Esophagus muscularis mucosa (tissue), 4 donors: ENCODE data around the gene TBCE. TPM values are rescaled to one million over a fixed set of nuclear protein-coding genes. Genes with fewer than 3 reads are reported as not detected.

Source experiments
- DNase-seq: peaks from one replicate; pipeline ENCODE4 v3.0.0-alpha.2; 2017; ENCODE audit errors: extremely low spot score
- H3K27ac ChIP-seq, 4 donors: fragments of 200-600 bp; sonication (generic); replicated peaks in 1 of 4; 1 replicate in 3 of 4; 2 replicates in 1 of 4; pipeline ENCODE4 v1.5.1; 2016 to 2019; ENCODE audit warnings: mild to moderate bottlenecking in 1 of 4
- H3K27me3 ChIP-seq, 4 donors: fragments of 200-600 bp; sonication (generic); one replicate each; pipeline versions ENCODE4 v1.5.1 to v1.6.0; 2016 to 2019
- H3K36me3 ChIP-seq, 4 donors: fragments of 200-600 bp; sonication (generic); one replicate each; pipeline ENCODE4 v1.5.1; 2016 to 2019
- H3K4me1 ChIP-seq, 4 donors: fragments of 200-600 bp; sonication (generic); one replicate each; pipeline ENCODE4 v1.5.1; 2016 to 2019
- H3K4me3 ChIP-seq, 4 donors: fragments of 200-600 bp; sonication (generic); 1 replicate in 2 of 4; 2 replicates in 2 of 4; pipeline ENCODE4 v1.5.1; 2016 to 2019; ENCODE audit warnings: mild to moderate bottlenecking in 4 of 4, moderate library complexity in 1 of 4
- H3K9me3 ChIP-seq, 4 donors: fragments of 200-600 bp; sonication (generic); 1 replicate in 3 of 4; 2 replicates in 1 of 4; pipeline ENCODE4 v1.5.1; 2016 to 2019
- CTCF ChIP-seq, 3 experiments: fragments of 200-600 bp in 2 of 3; fragments of 450-650 bp in 1 of 3; sonication (generic) in 2 of 3; IDR thresholded peaks; one replicate each; pipeline ENCODE4 v1.5.1; 2017 to 2019; ENCODE audit warnings: antibody characterized with exemption in 3 of 3, mild to moderate bottlenecking in 2 of 3, moderate library complexity in 1 of 3
- EP300 ChIP-seq: sonication (generic); formaldehyde crosslinking; IDR thresholded peaks from one replicate; pipeline ENCODE4 v1.6.1; 2017; ENCODE audit warnings: antibody characterized with exemption
- POLR2A ChIP-seq: fragments of 450-650 bp; IDR thresholded peaks from one replicate; pipeline ENCODE4 v1.6.1; 2017; ENCODE audit warnings: antibody characterized with exemption, moderate library complexity, mild to moderate bottlenecking, low read depth
- POLR2AphosphoS5 ChIP-seq, 2 donors: sonication (generic); formaldehyde crosslinking; IDR thresholded peaks; one replicate each; pipeline ENCODE4 v1.6.1; 2017; ENCODE audit warnings: antibody characterized with exemption in 2 of 2
- WGBS: methylation state at CpG from one replicate; pipeline ENCODE4 v1.1.5; 2018; 5-methylcytosine and 5-hydroxymethylcytosine counted together
- intact Hi-C: fragments of 100-400 bp; cut with DNase I; formaldehyde crosslinking; loops from one replicate; pipeline ENCODE4 v1.15.1; 2023
- total RNA-seq, 4 donors: library from RNA; depleted of rRNA; stranded (reverse); fragments of >200 nt; gene quantifications; one replicate each; pipeline versions ENCODE4 v1.1.0 to v1.2.1, GENCODE V29; 2016

The TBCE gene
- total RNA-seq, 4 donors from 2014 or later, result 10.6 to 21.6 (median 15.3) TPM

GRCh38 chr1:235416662-235417049, 49.4 kb downstream of the TBCE start:
- no peak overlapping the region for H3K27ac ChIP-seq
- H3K4me3 ChIP-seq, result no peak overlapping the region
- H3K36me3 ChIP-seq, result peaks cover 0 to 10% (median 5%) of the 10 kb centered on the region in 4 donors
- peaks cover 0 to 7% (median 5%) of the 10 kb centered on the region in 4 donors for H3K4me1 ChIP-seq
- intact Hi-C loops, result loop anchor here (2.0 to 5.0 kb wide), 3 partner anchors 89 to 309 kb away; partner anchors contain the start of genes ARID4B and GGPS1
- H3K27me3 ChIP-seq, result no peaks in the 10 kb centered on the region
- 80% methylated on average over 1 of the region's 1 CpG for WGBS
- TF ChIP-seq POLR2A (no peak), POLR2AphosphoS5 (IDR thresholded peaks at IDR 0.05) (no peak), CTCF (IDR thresholded peaks at IDR 0.05) (no peak), EP300 (no peak)
- DNase-seq, result no peak
- H3K9me3 ChIP-seq, result no peaks in the 10 kb centered on the region

GRCh38 chr1:235417086-235417697, 50.0 kb downstream of the TBCE start:
- H3K4me3 ChIP-seq, result no peak overlapping the region
- peaks cover 0 to 5% (median 4%) of the 10 kb centered on the region in 4 donors for H3K4me1 ChIP-seq
- no peaks in the 10 kb centered on the region for H3K9me3 ChIP-seq
- TF ChIP-seq POLR2AphosphoS5 (IDR thresholded peaks at IDR 0.05), result peak; percentile 29 to 34
- no peak for TF ChIP-seq POLR2A
- peak; percentile 85 to 89 (median 89) for TF ChIP-seq CTCF (IDR thresholded peaks at IDR 0.05)
- TF ChIP-seq EP300, result no peak
- intact Hi-C loops, result loop anchor here (2.0 to 5.0 kb wide), 3 partner anchors 90 to 310 kb away; partner anchors contain the start of genes ARID4B and GGPS1
- no peak for DNase-seq
- no peaks in the 10 kb centered on the region for H3K27me3 ChIP-seq
- 35% methylated on average over 8 of the region's 8 CpGs for WGBS
- peaks cover 0 to 10% (median 5%) of the 10 kb centered on the region in 4 donors for H3K36me3 ChIP-seq
- no peak overlapping the region for H3K27ac ChIP-seq

- DNase-seq, result no peak
- no peaks in the 10 kb centered on the region for H3K9me3 ChIP-seq
- H3K36me3 ChIP-seq, result peaks cover 0 to 10% (median 2%) of the 10 kb centered on the region in 4 donors
- H3K27me3 ChIP-seq, result no peaks in the 10 kb centered on the region
- H3K4me1 ChIP-seq, result peaks cover 0 to 6% (median 2%) of the 10 kb centered on the region in 4 donors
- no peak overlapping the region for H3K4me3 ChIP-seq
- 63% methylated on average over 3 of the region's 3 CpGs for WGBS
- intact Hi-C loops, result no loop called here
- TF ChIP-seq CTCF (IDR thresholded peaks at IDR 0.05), result no peak
- H3K27ac ChIP-seq, result no peak overlapping the region
These were observed 54.5 kb downstream of the TBCE start for GRCh38 chr1:235421751-235422150.

- Histone ChIP-seq H3K36me3 (peaks cover 0 to 14% (median 12%) of the 10 kb centered on the region in 4 donors), H3K27me3 (no peaks in the 10 kb centered on the region), H3K4me3 (no peak overlapping the region), H3K4me1 (peaks cover 0 to 4% (median 0%) of the 10 kb centered on the region in 4 donors), H3K9me3 (no peaks in the 10 kb centered on the region), H3K27ac (no peak overlapping the region)
- TF ChIP-seq POLR2AphosphoS5 (IDR thresholded peaks at IDR 0.05) (no peak), CTCF (IDR thresholded peaks at IDR 0.05) (no peak), EP300 (no peak), POLR2A (no peak)
- WGBS, result 66% methylated on average over 12 of the region's 12 CpGs
- intact Hi-C loops, result no loop called here
- DNase-seq, result no peak
These were observed 56.0 kb downstream of the TBCE start for GRCh38 chr1:235423214-235423652.

- 90% methylated on average over 8 of the region's 8 CpGs for WGBS
- H3K27ac ChIP-seq, result no peak overlapping the region
These were observed 56.9 kb downstream of the TBCE start for GRCh38 chr1:235424092-235424491.

More at GRCh38 chr1:235424092-235424491, 56.9 kb downstream of the TBCE start:
- DNase-seq, result no peak
- Histone ChIP-seq H3K9me3 (no peaks in the 10 kb centered on the region), H3K4me3 (no peak overlapping the region), H3K4me1 (peaks cover 0 to 4% (median 0%) of the 10 kb centered on the region in 4 donors), H3K36me3 (peaks cover 0 to 13% (median 12%) of the 10 kb centered on the region in 4 donors), H3K27me3 (no peaks in the 10 kb centered on the region)
- intact Hi-C loops, result no loop called here
- TF ChIP-seq POLR2AphosphoS5 (IDR thresholded peaks at IDR 0.05) (no peak), CTCF (IDR thresholded peaks at IDR 0.05) (no peak), POLR2A (no peak)
